H1 (cell line): ENCODE results near the gene IQCK. TPM values are rescaled to one million over a fixed set of nuclear protein-coding genes. Genes with fewer than 3 reads are reported as not detected.

Source experiments
- ASH2L ChIP-seq: fragments of 200-600, 300-600 bp; sonication (generic); IDR thresholded peaks from one replicate; pipeline ENCODE4 v1.7.1; 2017; ENCODE audit warnings: low read length
- polyA plus RNA-seq, 7 experiments: library from polyadenylated mRNA; depleted of rRNA in 3 of 7; stranded (reverse) in 5 of 7; unstranded in 2 of 7; fragments of >200 nt in 5 of 7; fragments of 200-250 nt in 2 of 7; gene quantifications; 1 replicate in 5 of 7; 2 replicates in 1 of 7; 4 replicates in 1 of 7; pipeline versions ENCODE4 v1.2.1 to v1.2.3, GENCODE V29; 2011 to 2013; ENCODE audit warnings: missing spikeins in 2 of 7, mixed read lengths in 2 of 7
- total RNA-seq: library from RNA; stranded (reverse); fragmentation: NEBNext Ultra II Directional; extraction: Animal tissue kit (Norgen Biotek cat#: 25700); gene quantifications from 2 replicates; pipeline ENCODE4 v1.2.1, GENCODE V29; 2021

The IQCK gene
- total and polyA plus RNA-seq, 2 of the 8 experiments (the other 6 are each of a cell fraction or from before 2014, with no cell fraction given): 6.2 to 9.3 TPM

DNA sequence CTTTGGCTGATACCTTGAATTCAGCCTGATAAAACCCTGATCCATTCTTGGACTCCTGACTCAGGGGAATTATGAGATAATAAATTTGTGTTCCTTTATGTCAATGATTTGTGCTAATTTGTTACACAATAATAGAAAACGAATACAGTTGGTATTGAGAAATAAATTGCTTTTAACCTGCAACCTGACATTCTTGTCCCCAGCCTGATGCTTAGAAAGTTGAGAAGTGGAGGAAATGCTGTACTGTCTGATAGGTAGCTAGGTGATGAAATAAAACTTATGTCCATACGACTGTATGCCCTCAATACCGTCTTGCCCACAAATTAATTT lies 10.5 kb downstream of the IQCK start (continued):
- TF ChIP-seq ASH2L: no peak
